SHP77 (cell line): ENCODE results near the gene ETNK2.
"Not testable (repeated sequence)": the region's sequence is repeated elsewhere in the genome, so short reads cannot be mapped to it uniquely, and the experiment has no call there.

Experiments used
- DNase-seq, 2 experiments: peaks; one replicate each; lab custom pipeline; 2025; lab: John Stamatoyannopoulos, UW

The ETNK2 gene

DNA sequence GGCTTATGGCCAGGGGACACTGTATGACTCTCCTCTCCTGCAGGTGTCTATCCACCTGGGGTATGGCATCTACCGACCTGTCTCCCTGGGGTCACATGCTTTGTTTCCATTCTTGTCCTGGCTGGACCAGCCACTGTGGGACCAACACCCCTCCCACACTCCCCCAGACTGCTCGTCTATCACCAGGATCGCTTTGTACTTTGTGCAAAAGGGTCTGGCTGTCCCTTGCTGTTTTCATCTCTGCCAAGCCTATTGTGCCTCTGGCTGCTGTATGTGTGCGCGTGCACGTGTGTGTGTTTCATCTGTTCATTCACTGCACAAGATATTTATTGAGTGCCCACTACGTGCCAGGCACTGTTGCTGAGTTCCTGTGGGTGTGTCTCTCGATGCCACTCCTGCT, 25.5 kb downstream of the ETNK2 start:
- no peak for DNase-seq

GRCh38 chr1:204125759-204126351, 26.0 kb downstream of the ETNK2 start:
- DNase-seq = no peak

GRCh38 chr1:204124639-204125038, 27.2 kb downstream of the ETNK2 start:
- no peak for DNase-seq

GRCh38 chr1:204123376-204123775, 28.5 kb downstream of the ETNK2 start:
- no peak for DNase-seq

- no peak for DNase-seq
Observed at GRCh38 chr1:204121840-204122555, 29.8 kb downstream of the ETNK2 start.

GRCh38 chr1:204116539-204116938, 35.3 kb downstream of the ETNK2 start:
- no peak for DNase-seq

DNA sequence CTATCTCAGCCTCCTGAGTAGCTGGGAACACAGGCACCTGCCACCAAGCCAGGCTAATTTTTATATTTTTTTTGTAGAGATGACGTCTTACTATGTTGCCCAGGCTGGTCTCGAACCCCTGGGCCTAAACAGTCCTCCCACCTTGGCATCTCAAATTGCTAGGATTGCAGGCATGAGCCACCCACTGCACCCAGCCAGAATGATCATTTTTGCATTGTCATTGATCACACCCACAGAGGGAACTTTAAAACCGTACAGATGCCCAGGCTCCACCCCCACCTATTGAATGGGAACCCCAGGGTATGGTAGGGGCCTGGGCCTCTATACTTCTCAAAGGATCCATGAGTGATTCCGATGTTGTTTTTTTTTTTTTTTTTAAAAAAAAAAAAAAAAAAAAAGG, 36.7 kb downstream of the ETNK2 start:
- DNase-seq = no peak

DNA sequence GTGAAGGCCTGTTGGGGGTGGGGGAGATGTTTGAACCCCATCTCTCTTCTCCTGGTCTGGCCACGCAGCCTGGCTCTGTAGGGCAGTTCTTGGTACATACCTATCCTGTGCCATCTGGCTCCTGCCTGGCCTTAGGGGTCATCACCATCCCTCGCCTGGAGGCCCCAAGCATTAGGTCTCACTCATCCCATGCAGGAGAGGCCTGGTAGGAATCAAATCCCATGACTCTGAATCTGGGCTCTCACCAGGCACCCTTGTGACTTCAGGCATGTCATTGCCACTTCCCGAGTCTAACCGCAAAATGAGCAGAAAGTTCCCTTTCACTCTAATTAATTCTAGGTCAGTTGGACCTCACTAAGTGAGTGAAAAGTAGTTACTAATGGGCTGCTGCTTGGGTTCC, 37.2 kb downstream of the ETNK2 start:
- DNase-seq = no peak

DNA sequence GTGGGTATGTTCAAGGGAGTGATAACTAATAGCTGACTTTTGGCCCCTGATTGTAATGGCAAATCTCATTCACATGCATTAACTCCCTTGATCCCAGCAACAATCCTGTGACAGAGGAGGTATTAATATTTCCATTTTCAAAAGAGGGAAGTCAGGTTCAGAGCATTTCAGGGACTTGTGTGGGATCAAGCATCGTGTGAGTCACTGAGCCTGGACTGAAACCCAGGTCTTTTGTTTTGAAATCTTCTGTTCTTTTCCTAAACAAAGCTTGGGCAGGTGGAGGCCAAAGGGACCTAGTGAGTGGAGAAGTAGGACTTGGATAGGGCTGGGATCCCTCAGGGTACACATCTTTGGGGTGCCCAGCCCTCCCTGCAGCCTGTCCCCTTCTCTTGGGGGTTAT, 37.9 kb downstream of the ETNK2 start:
- no peak for DNase-seq

GRCh38 chr1:204112876-204113730, 38.7 kb downstream of the ETNK2 start:
- DNase-seq = no peak

- peak; percentile 50 to 51 for DNase-seq
Observed at GRCh38 chr1:204110894-204111633, 40.8 kb downstream of the ETNK2 start.

DNA sequence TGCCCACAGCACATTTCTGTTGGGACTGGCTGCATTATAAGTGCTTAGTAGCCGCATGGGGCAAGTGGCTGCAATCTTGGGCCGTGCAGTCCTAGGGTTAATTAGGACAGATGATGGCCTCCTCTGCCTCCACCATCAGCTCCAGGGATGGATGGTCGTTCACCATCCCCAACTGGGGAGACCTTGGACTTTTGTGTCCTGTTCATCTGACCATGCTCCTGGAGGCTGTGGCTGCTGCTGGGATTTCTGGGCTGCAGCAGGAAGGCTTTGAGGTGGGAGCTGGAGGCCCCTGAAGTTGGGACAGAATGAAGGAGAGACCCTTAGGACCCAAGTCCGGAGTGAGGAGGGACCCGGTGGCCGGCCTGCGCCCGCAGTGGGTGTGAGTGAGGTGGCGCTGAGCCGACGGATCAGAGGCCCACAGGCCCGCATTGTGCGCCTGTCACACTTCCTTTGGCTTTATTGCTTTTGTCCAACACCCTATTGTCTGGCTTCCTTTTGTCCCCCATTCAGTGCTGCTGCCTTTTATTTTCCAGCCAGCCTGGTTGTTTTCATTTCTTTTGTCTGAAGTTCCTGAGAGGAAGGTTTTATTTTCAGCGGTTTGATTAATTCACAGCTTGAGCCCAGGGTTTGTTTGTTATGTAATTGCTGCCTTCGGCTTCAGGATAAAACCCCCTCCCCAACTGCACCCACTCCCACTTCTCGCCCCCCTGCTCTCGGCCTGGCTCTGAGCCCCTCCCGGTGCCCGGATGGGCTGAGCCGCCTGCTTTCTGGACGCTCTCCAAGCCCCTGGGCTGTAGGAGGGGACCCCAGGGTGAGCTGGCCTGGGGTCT, 43.3 kb downstream of the ETNK2 start:
- DNase-seq = peak in 1 of 2 experiments; percentile 40

- DNase-seq = no peak
Observed at GRCh38 chr1:204107892-204108291, 44.0 kb downstream of the ETNK2 start.

DNA sequence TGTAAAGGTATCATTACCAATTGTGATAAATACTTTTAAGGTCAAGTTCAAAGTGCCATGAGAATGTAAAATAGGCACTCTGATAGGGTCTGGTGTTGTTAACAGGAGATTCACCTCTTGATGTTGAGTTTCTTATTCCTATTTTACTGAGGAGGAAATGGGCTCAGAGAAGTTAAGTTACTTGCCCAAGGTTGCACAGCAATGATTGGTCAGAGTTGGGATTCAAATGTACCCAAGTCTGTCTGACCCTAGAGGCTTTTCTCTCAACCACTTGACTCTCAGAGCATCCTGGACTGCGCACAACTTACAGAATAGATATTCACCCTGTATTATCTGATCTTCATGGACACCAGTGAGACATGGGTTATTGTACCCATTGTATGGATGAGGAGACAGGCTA, 45.0 kb downstream of the ETNK2 start:
- no peak for DNase-seq

DNA sequence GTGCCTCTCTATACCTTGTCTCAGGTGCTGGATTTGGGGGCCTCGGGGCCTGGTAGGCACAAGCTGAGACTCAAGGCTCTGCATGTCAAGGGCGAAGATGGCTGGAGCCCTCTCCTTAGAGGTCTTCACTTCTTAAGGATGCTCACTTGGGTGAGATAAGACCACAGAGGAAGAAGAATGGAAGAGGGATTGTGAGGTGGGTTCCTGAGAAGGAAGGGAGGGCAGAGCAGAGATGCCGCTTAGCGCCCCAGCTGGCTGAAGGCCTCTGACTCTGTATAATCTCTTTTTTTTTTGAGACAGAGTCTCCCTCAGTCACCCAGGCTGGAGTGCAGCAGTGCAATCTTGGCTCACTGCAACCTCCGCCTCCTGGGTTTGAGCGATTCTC, 46.7 kb downstream of the ETNK2 start:
- DNase-seq = no peak

DNA sequence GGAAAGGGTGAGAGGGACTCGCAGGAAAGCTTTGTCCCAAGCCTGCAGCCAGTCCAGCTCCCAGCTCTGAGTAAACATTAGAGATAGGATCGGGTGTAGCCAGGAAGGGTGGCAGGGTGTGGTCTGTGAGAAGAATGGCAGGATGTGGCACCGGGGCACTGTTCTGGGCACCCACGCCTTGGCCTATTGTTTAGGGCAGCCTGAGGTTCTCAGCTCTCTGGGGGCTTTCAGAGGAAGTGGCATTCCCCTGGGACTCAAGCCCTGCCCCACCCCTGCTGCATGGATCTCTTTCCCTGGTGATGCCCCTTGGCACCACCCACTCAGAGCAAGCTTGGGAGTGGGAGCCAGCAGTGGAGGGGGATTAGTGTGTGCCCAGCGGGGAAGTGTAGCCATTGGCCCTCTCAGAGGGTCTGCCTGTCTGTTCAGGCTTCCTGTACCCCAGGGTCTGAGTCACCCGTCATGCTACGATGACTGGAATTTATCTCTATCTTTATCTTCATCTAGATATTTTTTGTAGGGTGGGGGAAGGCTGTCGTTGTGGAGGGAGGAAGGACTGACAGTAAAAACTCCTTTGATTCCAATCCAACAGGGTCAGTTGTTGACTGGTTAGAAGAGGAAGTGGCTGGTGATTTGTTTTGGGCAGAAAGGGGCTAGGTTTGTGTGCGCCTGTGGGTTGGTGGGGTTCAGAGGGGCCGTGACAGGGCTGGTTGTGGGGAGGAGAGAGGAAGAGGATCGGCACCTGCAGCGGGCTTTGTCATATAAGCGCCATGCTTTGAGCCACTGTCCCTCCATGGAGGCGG, 47.3 kb downstream of the ETNK2 start:
- peak in 1 of 2 experiments; percentile 24 for DNase-seq

- no peak for DNase-seq
Observed at GRCh38 chr1:204103431-204103741, 48.5 kb downstream of the ETNK2 start.

GRCh38 chr1:204102739-204103430, 49.0 kb downstream of the ETNK2 start:
- peak; percentile 40 to 61 for DNase-seq

DNA sequence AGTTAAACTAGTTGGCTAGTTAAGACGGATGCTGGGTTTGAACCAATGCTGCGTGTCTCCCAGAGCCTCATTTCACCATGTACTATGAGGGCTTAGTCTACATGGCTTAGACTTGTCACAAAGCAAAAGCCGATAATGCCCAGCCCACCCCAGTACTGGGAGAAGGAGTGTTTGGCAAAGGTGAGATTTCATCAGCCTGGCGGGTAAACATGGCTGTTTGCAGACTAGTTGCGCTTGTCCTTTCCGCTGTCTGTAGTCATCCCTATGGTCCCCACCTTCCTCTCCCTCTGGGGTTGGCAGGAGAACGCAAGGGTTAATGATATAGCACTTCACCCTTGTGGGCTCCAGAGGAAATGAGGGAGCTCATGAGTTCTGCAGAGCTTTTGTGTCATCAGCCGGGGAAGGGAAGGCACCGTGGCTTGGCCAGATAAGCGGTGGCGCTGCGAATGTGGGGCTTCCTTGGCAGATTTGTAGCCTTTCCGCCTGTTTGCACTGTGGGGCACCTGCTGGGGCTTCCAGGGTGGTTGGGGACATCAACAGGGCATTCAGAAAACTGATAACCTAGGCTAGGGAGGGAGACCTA, 49.7 kb downstream of the ETNK2 start:
- peak; percentile 44 to 79 for DNase-seq

DNA sequence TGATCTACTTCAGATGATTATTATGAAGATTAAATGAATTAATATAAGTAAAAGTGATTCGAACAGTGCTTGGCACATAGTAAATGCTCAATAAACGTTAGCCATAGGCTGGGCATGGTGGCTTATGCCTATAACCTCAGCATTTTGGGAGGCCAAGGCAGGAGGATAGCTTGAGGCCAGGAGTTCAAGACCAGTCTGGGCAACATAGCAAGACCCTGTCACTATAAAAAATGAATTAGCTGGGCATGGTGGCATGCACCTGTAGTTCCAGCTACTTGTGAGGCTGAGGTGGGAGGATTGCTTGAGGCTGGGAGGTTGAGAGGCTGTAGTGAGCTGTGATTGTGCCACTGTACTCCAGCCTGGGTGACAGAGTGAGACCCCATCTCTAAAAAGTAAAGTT, 52.1 kb downstream of the ETNK2 start:
- DNase-seq = not testable (repeated sequence)
